K562 (cell line): Measurements from ENCODE around the gene PAXIP1. TPM values are rescaled to one million over a fixed set of nuclear protein-coding genes. Genes with fewer than 3 reads are reported as not detected.

Source experiments
- BRD4 ChIP-seq: fragments of 200-600 bp; sonication (generic); IDR thresholded peaks from 2 replicates; pipeline ENCODE4 v1.6.1; 2017; ENCODE audit warnings: inconsistent platforms
- CREB1 ChIP-seq, 2 experiments: sonication (generic) in 1 of 2; formaldehyde crosslinking in 1 of 2; IDR thresholded peaks; 2 replicates each; pipeline versions ENCODE4 v1.6.1 to v1.8.0; 2012 to 2022; ENCODE audit warnings: inconsistent platforms in 1 of 2, mild to moderate bottlenecking in 1 of 2, missing genetic modification reagents in 1 of 2, moderate library complexity in 1 of 2
- GABPB1 ChIP-seq: sonication (generic); formaldehyde crosslinking; IDR thresholded peaks from 2 replicates; pipeline ENCODE4 v1.8.0; 2022; ENCODE audit warnings: mild to moderate bottlenecking, missing genetic modification reagents
- GABPB2 ChIP-seq: fragments of 250-450 bp; sonication (Bioruptor Pico); conservative IDR thresholded peaks from 2 replicates; pipeline ENCODE4 v1.5.1; 2021; ENCODE audit warnings: mild to moderate bottlenecking
- HNRNPL ChIP-seq: fragments of 200-400 bp; formaldehyde crosslinking; IDR thresholded peaks from 2 replicates; pipeline ENCODE4 v1.6.1; 2017; ENCODE audit warnings: low read depth, mild to moderate bottlenecking, low read length
- L3MBTL2 ChIP-seq: fragments of 450-650 bp; IDR thresholded peaks from 2 replicates; pipeline ENCODE4 v1.6.1; 2016; ENCODE audit warnings: mild to moderate bottlenecking, moderate library complexity
- MTF1 ChIP-seq: fragments of 250-450 bp; sonication (Bioruptor Pico); IDR thresholded peaks from 2 replicates; pipeline ENCODE4 v1.9.0; 2021; ENCODE audit warnings: moderate library complexity, mild to moderate bottlenecking, inconsistent platforms, borderline replicate concordance
- MXI1 ChIP-seq: IDR thresholded peaks from 2 replicates; pipeline ENCODE4 v1.6.1; 2011; ENCODE audit warnings: low read depth, mild to moderate bottlenecking, improper control_type of control experiment, low read length
- NONO ChIP-seq, 2 experiments: fragments of 200-400 bp in 1 of 2; fragments of 450-650 bp in 1 of 2; formaldehyde crosslinking in 1 of 2; IDR thresholded peaks; 2 replicates each; pipeline ENCODE4 v1.6.1; 2017; ENCODE audit warnings: low read depth in 2 of 2, mild to moderate bottlenecking in 2 of 2, moderate library complexity in 2 of 2, low read length in 1 of 2
- NUFIP1 ChIP-seq: fragments of 450-650 bp; IDR thresholded peaks from 2 replicates; pipeline ENCODE4 v1.6.1; 2018; ENCODE audit not compliant: partially characterized antibody
- RBM22 ChIP-seq: fragments of 200-400 bp; formaldehyde crosslinking; IDR thresholded peaks from 2 replicates; pipeline ENCODE4 v1.6.1; 2018; ENCODE audit warnings: low read length, low read depth; ENCODE audit not compliant: poor library complexity, severe bottlenecking
- SIRT6 ChIP-seq: IDR thresholded peaks from one replicate; pipeline ENCODE4 v1.6.1; 2012; ENCODE audit warnings: low read depth, mild to moderate bottlenecking, control low read depth, inconsistent platforms, low read length, moderate library complexity
- SRF ChIP-seq, 2 experiments: fragments of 250-450, 450-650 bp in 1 of 2; sonication (Bioruptor Pico) in 1 of 2; sonication (generic) in 1 of 2; formaldehyde crosslinking; IDR thresholded peaks; 2 replicates each; pipeline versions ENCODE4 v1.5.0 to v1.5.1; 2020 to 2022; ENCODE audit warnings: mild to moderate bottlenecking in 1 of 2, missing genetic modification reagents in 1 of 2
- TAF1 ChIP-seq: IDR thresholded peaks from 2 replicates; pipeline ENCODE4 v1.6.1; 2011; ENCODE audit warnings: mild to moderate bottlenecking, low read length, moderate library complexity; ENCODE audit not compliant: insufficient read depth, control insufficient read depth, severe bottlenecking; ENCODE audit errors: extremely low read depth
- TBP ChIP-seq: optimal IDR thresholded peaks from 2 replicates; pipeline ENCODE3; 2011; ENCODE audit warnings: low read depth, low read length, improper control_type of control experiment
- YY1 ChIP-seq, 3 experiments: IDR thresholded peaks; 2 replicates each; pipeline ENCODE4 v1.6.1; 2011; ENCODE audit warnings: low read length in 2 of 3, mild to moderate bottlenecking in 2 of 3, moderate library complexity in 2 of 3, borderline replicate concordance in 1 of 3, control low read depth in 1 of 3, low read depth in 1 of 3; ENCODE audit not compliant: insufficient read depth in 3 of 3, insufficient replicate concordance in 2 of 3, control insufficient read depth in 1 of 3, insufficient read length in 1 of 3; ENCODE audit errors: extremely low read depth in 1 of 3
- ZBTB17 ChIP-seq: fragments of 450-650 bp; formaldehyde crosslinking; IDR thresholded peaks from 2 replicates; pipeline ENCODE4 v1.4.0; 2020; ENCODE audit warnings: mild to moderate bottlenecking
- ZNF586 ChIP-seq: fragments of 450-650 bp; formaldehyde crosslinking; conservative IDR thresholded peaks from 2 replicates; pipeline ENCODE4 v1.4.0; 2020; ENCODE audit warnings: mild to moderate bottlenecking, moderate library complexity
- polyA plus RNA-seq, 8 experiments: library from polyadenylated mRNA; depleted of rRNA in 4 of 8; stranded (reverse) in 5 of 8; unstranded in 3 of 8; fragments of >200 nt; fragmentation: Nextera tagmentation in 2 of 8; fragmentation: Illumina TruSeq in 1 of 8; extraction: Ambion mirVana in 2 of 8; extraction: Trizol in 1 of 8; gene quantifications; 2 replicates each; pipeline versions ENCODE4 v1.2.1 to v1.2.3, GENCODE V29; 2011 to 2014; ENCODE audit warnings: inconsistent platforms in 1 of 8, missing spikeins in 1 of 8
- total RNA-seq, 7 experiments: library from RNA; depleted of rRNA in 6 of 7; stranded (reverse); fragments of >200 nt in 6 of 7; fragmentation: Illumina TruSeq in 2 of 7; extraction: Trizol in 2 of 7; gene quantifications; 2 replicates each; pipeline versions ENCODE4 v1.2.1 to v1.2.3, GENCODE V29; 2011 to 2021; ENCODE audit warnings: low replicate concordance in 1 of 7
- TF ChIP-seq, protein P1 (sequence below), 2 experiments: IDR thresholded peaks; 2 replicates each; pipeline ENCODE4 v1.6.1; 2011; ENCODE audit warnings: borderline replicate concordance in 1 of 2, control low read depth in 1 of 2, low read depth in 1 of 2, low read length in 1 of 2, mild to moderate bottlenecking in 1 of 2, mixed read lengths in 1 of 2, moderate library complexity in 1 of 2; ENCODE audit not compliant: insufficient read depth in 1 of 2, insufficient read length in 1 of 2, poor library complexity in 1 of 2, severe bottlenecking in 1 of 2; ENCODE audit errors: extremely low read depth in 1 of 2
- TF ChIP-seq, protein P2 (sequence below): fragments of 250-450 bp; sonication (Bioruptor Pico); IDR thresholded peaks from 2 replicates; pipeline ENCODE4 v1.8.0; 2022; ENCODE audit warnings: moderate library complexity, mild to moderate bottlenecking, inconsistent platforms
- TF ChIP-seq, protein P3 (sequence below): fragments of 450-650 bp; IDR thresholded peaks from 2 replicates; pipeline ENCODE4 v1.6.1; 2017; ENCODE audit warnings: antibody characterized with exemption

Gene PAXIP1
- total and polyA plus RNA-seq, 9 of the 15 experiments (the other 6 are each of a cell fraction or from before 2014, with no cell fraction given): 9.7 to 37.9 (median 28.4) TPM

DNA sequence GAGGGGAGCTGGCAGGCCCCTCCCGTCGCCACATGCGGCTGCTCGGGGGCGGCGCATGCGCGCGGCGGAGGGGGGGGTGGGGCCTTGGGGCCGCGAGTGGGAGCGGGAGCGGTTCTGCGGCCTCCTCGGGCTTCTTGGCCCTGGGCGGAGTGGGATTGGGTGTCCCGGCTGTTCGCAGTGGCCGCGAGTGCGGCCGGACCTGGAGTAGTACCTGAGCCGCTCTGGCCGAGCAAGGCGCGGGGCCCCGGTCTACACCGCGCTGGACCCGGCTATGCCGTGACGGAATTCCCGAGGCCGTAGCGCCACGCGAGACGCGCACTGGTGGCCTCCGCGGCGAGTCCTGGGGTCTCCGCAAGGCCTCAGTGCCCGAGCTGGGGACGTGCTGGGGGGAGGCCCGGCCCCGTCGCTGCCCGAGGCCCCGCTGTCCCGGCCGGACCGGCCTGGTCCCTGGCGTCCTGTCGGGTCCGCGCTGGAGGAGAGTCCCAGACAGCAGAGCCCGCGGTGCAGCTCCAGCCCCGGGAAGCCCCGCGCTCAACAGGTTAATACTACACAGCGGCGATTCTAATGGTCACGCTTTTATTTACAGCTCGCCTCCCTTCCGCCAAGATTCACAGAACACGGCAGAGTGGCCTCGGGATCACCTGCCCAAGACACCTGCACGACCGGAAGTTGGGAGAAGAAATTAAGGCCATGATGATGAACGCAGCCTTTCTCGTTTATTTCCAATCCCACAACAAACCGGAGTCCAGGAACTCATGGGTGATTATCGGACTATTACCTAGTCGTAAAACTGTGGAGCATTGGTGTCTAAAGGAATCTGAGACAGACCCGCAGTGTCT lies 671 bp upstream of the PAXIP1 start (continued):
- TF ChIP-seq TAF1 (peak; percentile 53), NONO (IDR thresholded peaks at IDR 0.05; ENCODE audit: low read depth in 2 of 2, low read length in 1 of 2) (peak in 1 of 2 experiments; percentile 90; a peak in 2 of 4 replicates), NUFIP1 (no peak), GABPB2 (CRISPR knock-in tag) (no peak), SRF (CRISPR knock-in tag; IDR thresholded peaks at IDR 0.05) (no peak; a peak in 1 of 4 replicates), ZBTB17 (CRISPR knock-in tag) (no peak; the same call in 1 of the 2 replicates), L3MBTL2 (peak; percentile 50), GABPB1 (peak; percentile 76), BRD4 (peak; percentile 90; the same call in 1 of the 2 replicates), TBP (peak; percentile 37), ZNF586 (no peak), YY1 (IDR thresholded peaks at IDR 0.05; ENCODE audit: borderline replicate concordance in 1 of 3, control insufficient read depth in 1 of 3, extremely low read depth in 1 of 3, insufficient read depth in 3 of 3, insufficient read length in 1 of 3, insufficient replicate concordance in 2 of 3, low read depth in 1 of 3, low read length in 2 of 3) (peak in 1 of 3 experiments; percentile 71), SIRT6 (no peak), MTF1 (CRISPR knock-in tag) (no peak), HNRNPL (no peak), CREB1 (IDR thresholded peaks at IDR 0.05) (0 out of 2 replicates have a peak, but pooled peaks have one; percentile 2), CREB1 (CRISPR knock-in tag; IDR thresholded peaks at IDR 0.05) (0 out of 2 replicates have a peak, but pooled peaks have one; percentile 40), MXI1 (0 out of 2 replicates have a peak, but pooled peaks have one; percentile 7), RBM22 (peak; percentile 72)
- TF ChIP-seq, protein P1, sequence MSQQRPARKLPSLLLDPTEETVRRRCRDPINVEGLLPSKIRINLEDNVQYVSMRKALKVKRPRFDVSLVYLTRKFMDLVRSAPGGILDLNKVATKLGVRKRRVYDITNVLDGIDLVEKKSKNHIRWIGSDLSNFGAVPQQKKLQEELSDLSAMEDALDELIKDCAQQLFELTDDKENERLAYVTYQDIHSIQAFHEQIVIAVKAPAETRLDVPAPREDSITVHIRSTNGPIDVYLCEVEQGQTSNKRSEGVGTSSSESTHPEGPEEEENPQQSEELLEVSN (IDR thresholded peaks at IDR 0.05; ENCODE audit: borderline replicate concordance in 1 of 2, extremely low read depth in 1 of 2, insufficient read depth in 1 of 2, insufficient read length in 1 of 2, low read depth in 1 of 2, low read length in 1 of 2, poor library complexity in 1 of 2, severe bottlenecking in 1 of 2): peak in 1 of 2 experiments; percentile 8
- TF ChIP-seq, protein P2, sequence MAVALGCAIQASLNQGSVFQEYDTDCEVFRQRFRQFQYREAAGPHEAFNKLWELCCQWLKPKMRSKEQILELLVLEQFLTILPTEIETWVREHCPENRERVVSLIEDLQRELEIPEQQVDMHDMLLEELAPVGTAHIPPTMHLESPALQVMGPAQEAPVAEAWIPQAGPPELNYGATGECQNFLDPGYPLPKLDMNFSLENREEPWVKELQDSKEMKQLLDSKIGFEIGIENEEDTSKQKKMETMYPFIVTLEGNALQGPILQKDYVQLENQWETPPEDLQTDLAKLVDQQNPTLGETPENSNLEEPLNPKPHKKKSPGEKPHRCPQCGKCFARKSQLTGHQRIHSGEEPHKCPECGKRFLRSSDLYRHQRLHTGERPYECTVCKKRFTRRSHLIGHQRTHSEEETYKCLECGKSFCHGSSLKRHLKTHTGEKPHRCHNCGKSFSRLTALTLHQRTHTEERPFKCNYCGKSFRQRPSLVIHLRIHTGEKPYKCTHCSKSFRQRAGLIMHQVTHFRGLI (CRISPR knock-in tag): no peak
- TF ChIP-seq, protein P3, sequence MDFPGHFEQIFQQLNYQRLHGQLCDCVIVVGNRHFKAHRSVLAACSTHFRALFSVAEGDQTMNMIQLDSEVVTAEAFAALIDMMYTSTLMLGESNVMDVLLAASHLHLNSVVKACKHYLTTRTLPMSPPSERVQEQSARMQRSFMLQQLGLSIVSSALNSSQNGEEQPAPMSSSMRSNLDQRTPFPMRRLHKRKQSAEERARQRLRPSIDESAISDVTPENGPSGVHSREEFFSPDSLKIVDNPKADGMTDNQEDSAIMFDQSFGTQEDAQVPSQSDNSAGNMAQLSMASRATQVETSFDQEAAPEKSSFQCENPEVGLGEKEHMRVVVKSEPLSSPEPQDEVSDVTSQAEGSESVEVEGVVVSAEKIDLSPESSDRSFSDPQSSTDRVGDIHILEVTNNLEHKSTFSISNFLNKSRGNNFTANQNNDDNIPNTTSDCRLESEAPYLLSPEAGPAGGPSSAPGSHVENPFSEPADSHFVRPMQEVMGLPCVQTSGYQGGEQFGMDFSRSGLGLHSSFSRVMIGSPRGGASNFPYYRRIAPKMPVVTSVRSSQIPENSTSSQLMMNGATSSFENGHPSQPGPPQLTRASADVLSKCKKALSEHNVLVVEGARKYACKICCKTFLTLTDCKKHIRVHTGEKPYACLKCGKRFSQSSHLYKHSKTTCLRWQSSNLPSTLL: peak; percentile 81
